Stimulated activated CD4-positive, alpha-beta T cell treated with anti-CD3 and anti-CD28 coated beads, TNF-alpha, amount 100 ng/mL, for 1 hour (primary cell): ENCODE results near the gene DELE1.
"Not testable (repeated sequence)": the region's sequence is repeated elsewhere in the genome, so short reads cannot be mapped to it uniquely, and the experiment has no call there.

Experiments
- DNase-seq, 3 donors: peaks; one replicate each; pipeline ENCODE4 v3.0.0-alpha.2; 2020; ENCODE audit warnings: low read depth in 3 of 3, low spot score in 1 of 3

Gene DELE1

DNA sequence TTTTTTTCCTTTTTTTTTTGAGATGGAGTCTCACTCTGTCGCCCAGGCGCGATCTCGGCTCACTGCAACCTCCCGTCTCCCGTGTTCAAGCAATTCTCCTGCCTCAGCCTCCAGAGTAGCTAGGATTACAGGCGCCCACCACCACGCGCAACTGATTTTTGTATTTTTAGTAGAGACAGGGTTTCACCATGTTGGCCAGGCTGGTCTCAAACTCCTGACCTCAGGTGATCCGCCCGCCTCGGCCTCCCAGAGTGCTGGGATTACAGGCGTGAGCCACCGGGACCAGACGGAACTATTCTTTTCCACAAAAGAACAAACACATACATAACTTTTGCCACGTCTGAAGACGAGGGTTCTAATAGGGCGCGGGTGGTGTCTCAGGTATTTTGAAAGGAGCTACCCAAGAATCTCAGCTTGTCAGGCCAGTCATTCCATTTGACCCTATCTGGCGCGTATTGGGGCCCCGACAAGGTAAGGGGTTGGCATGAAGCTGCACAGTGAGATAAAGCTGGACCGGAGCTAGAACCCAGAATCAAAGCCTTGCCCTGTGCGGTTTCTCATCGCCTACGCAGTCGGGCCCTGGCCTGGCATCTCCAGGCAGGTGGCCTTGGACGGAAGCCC is 734 bp upstream of the DELE1 start:
- DNase-seq: not testable (repeated sequence)

DNA sequence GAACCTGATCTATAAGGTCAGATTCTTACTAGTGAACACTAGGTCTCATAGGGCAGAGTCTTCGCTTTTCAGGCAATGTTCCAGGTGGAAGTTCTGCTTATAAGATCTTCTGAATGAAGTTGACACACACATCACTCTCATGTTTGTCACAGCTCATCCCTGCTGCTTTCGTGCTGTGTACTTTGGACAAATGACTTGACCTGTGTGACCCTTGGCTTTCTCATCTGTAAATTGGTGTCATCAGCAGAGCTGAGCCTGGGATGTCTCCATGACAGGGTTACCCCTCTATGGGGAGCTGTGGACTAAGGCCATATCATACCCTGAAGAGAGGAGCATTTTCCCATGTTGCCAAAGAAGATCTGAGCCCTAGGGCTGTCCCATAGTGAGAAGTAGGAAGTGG is 2.8 kb downstream of the DELE1 start:
- no peak for DNase-seq

DNA sequence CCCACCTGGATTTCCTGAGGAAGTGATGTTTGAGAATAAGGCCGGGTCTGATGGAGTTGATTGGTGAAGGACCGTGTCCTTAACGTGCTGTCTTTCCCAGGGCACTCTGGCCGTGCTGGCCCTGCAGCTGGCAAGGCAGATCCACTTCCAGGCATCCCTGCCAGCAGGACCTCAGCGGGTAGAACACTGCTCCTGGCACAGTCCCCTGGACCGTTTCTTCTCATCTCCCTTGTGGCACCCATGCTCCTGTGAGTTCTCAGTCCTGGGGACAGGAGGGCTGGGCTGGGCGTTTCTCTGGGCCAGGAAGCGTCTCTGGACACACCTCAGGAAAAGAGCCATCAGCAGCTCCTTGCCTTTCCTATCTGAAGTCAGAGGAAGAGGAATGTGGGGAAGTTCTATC is 4.4 kb downstream of the DELE1 start:
- DNase-seq: no peak

DNA sequence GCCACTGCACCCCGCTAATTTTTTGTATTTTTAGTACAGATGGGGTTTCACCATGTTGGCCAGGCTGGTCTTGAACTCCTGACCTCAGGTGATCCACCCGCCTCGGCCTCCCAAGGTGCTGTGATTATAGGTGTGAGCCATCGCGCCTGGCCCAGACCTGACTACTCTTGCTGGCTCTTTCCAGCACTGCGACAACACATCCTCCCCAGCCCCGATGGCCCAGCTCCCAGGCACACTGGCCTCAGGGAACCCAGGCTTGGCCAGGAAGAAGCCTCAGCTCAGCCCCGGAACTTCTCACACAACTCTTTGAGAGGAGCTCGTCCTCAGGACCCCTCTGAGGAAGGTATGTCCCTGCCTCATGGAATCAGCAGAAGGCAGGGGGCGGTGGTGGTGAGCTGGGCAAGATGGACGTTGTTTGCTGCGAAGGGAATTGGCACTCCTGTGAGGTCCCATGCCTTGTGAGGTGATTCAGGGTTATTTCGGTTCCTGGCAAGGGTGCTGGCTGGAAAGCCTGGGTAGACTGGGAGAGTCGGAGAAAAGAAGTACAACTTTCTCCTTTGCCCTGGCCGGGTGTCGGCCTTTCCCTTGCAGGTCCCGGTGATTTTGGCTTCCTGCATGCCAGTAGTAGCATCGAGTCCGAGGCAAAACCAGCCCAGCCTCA is 5.9 kb downstream of the DELE1 start:
- no peak for DNase-seq

DNA sequence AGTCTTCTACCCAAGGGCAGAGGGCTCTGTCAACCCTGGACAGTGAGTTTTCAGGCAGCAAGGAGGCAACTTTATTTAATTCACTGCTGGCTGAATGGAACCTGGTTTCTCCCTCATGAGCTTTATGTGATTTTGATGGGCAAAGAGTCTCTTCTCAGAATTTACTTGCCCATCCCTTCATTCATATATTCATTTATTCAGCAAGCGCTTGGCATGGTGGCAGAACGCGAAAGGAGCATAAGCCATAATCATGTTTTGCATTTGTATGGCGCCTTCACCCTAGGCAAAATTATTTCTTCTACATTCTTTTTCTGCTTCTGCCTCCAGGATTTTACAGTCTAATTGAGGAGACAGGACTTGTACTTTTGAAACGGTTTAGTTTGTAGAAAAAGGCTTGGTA is 8.0 kb downstream of the DELE1 start:
- DNase-seq: no peak

DNA sequence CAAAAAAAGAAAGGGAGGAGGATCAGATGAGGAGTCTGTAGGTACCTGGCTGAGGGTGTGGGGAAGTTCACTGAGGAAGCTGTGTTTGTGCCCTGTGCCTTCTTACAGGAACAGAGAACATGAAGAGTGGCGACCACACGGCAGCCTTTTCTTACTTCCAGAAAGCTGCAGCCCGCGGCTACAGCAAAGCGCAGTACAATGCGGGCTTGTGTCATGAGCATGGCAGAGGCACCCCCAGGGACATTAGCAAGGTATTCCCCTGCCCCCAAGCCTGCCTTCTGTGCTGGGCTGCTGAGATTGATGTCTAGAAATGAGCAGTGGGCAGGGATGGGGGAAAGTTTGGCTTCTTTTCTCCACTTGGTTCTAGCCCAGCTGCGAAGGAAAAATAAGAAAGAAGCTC is 9.5 kb downstream of the DELE1 start:
- no peak for DNase-seq

DNA sequence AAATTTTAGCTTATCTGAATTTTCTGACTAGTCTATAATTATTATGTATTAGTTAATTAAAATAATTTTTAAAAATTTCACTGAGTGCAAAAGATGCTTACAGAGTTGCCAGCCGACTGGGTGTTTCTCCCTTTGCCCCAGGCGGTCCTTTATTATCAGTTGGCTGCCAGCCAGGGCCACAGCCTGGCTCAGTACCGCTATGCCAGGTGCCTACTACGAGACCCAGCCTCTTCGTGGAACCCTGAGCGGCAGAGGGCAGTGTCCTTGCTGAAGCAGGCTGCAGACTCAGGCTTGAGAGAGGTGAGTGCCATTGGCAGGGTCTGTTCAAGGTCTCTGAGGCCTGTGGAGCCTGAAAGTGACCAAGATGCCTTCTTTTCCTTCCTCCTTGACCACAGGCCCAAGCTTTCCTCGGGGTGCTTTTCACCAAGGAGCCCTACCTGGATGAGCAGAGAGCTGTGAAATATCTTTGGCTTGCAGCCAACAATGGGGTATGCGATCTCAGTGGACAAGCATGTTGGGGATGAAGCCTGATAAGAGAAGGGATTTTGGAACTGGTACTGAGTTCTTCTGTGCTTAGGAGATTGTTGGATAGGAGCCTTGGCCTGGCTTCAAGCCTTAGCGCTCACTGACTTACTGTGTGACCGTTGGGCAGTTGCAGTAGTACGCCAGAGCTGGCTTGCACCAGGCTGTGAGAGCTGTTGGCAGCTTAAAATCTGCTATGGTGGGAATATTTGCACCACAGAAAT is 10.6 kb downstream of the DELE1 start:
- DNase-seq: no peak

DNA sequence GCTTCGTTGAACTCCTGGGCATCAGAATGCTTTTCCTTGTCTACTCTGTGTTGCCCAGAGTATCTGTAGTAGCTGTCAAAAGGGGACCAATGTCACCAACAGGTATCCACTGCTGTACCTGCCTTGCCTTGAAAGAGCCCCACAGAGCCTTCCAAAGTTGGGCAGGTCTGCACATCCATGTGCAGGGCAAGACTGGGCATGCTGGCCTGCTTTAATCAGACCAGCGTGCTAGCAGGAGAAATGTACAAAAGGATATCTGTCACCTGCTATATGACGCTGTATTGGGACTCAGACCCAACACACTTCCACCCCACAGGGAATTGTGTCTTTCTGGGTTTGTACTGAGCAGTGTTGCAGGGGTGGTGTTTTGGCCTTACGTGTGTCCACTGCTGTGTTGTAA is 11.9 kb downstream of the DELE1 start:
- DNase-seq: no peak

DNA sequence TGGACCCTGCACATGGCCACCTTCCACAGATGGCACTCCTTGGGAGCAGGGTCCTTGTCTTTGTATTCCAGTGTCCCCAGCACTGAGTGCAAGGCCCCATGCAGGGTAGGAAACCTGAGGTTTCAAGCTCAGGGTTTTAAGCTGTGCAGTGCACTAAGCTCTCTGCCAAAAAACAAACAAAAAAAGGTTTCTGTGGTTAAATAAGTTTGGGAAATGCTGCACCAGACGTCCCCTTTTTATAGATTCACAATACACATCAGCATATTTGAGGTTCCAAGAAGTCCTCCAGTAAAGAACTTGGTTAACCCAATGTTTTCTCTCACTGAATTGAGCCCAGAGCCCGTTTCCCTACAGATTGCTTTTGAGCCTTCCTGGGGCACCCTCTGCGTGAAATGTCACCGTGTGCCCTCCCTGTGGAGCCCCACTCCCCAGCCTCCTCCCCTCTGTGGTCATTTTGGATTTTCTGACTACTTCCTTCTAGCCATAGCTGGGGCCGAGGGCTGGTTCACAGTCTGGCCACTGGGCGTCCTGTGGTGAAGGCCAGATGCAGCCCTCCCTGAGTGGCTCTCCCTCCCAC is 17.1 kb downstream of the DELE1 start:
- DNase-seq: no peak

DNA sequence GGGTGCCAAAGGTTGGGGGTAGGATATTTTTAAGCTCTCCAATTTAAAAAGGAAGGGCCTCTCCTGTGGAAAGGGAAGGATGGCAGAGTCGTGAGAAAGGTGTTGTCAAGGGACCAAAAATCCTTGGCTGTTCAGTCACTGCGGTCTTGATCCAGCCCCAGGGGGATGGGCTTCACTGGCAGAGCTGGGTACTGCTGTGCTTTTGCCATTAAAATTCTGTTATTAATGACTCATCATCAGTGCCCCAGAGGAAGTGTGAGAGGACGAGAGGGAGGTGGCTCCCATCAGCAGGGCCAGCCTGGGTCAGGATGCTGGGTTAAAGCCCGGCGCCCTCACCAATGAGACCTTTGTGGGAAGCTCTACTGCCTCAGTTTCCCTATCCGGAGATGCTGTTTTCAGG is 17.6 kb downstream of the DELE1 start:
- no peak for DNase-seq

DNA sequence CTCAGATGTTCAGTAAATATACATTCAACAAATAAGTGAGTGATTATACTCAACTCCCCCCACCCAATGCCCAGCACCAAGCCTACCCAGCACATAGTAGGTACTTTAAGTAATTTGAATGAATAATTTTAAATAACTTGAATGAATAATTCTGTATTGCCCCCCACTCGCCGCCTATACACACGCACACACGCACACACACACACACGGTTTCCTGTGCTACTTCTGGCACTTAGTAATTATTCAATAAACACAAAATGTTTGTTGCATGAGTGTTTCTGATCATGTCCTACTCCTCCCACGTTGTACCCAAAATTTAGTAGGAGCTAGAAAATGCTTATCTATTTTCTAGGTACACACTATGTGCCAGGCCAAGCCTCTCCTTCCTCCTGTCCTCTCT is 18.1 kb downstream of the DELE1 start:
- no peak for DNase-seq

DNA sequence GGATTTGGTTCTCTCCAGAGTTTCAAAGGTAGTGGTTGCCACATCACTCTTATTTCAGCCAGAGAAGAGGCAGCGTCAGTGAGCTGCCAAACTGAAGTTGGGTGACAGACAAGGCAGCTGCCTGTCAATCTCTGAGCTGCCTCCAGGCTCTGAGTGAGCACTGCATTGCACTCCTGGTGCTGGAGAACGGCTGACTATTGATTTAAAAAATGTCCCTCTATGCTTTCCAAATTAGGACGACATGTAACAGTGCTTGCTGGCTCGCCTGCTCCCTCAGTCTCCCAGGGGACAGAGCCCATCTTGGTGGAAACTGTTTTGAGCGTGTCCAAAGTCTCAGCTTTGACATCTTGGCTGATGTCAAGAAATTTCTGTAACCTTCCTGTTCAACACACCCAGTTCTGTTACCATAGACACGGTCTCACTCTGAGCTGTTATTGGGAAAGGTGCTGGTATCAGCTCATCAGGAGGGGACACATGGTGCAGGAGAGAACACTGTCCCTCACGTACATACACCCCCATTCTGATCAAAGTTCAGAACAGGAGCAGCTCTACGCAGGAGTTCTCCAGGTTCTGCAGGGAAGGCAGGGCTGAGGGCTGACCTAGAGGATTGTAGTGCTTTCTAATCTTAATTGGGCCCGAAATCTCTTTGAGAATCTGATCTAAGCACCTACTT is 18.6 kb downstream of the DELE1 start:
- no peak for DNase-seq

DNA sequence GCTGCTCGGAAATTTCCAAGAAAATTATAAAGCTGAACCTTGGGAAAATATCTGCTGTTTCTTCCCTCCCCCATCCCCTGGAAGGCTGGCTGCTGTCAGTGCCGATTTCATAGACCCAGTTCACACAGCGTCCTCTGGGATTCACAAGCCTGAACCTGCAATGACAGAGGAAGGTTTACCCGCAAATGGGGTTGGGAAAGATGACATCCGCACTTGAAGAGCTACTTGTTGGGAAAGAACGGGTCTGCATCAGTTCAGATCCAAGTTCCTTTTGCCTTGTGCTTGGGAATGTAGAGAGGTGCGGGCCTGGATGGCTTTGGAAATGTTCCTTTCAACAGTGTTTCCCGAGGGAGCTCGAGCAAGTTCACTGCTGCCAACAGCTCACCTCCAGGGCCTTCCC is 20.4 kb downstream of the DELE1 start:
- no peak for DNase-seq

DNA sequence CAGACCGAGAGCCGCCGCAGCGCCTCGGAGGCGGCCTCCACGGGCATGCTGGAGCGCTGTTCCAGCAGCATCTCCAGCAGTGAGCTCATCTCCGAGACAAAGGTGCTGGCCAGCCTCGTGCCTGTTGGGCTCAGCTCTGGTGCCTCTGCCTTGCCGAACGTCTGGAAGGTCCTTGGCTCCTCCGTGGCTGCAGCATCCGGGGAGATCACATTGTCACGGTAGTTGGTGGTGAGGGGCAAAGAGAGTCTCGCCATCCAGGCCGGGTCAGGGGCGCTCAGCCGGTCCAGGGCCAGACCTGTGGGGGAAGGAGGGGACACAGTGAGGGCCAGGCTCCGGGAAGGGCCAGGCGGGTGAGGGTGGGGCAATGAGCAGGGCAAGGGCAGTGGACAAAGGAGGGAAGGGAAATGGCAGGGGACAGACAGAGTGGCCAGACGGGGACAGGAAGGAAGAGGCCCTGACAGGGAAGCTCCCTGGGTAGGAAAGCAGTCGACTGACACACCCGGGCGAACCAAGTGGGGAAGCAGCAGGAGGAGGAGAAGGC is 21.9 kb downstream of the DELE1 start:
- DNase-seq: no peak

DNA sequence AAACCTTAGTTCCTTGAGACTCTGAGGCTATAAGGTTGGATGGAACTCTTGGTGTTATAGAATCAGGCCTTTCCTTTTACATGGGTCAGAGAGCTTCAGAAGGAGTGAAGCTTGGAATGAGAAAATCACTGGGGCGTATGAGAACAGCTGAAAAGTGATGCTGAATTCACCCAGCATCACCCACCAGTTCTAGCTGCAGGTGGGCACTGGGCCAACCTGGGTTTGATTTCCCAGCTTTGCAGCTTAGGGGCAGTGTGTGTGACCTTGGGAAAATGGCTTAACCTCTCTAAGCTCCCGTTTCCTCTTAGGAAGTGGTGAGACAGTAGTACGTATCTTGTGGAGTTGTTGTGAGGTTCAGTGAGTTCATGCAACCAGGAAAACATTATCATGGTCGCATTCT is 23.6 kb downstream of the DELE1 start:
- DNase-seq: no peak

DNA sequence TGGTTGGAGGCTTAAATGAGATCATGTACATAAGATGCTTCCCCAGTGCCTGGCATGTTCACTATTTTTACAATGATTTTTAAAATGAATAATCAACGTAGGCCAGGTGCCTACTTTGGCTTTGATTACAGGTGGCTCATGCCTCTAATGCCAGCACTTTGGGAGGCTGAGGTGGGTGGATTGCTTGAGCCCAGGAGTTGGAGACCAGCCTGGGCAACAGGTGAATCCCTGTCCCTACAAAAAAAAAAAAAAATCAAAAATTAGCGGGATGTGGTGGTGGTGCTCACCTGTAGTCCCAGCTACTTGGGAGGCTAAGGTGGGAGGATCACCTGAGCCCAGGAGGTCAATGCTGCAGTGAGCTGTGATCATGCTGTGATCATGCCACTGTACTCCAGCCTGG is 25.1 kb downstream of the DELE1 start:
- no peak for DNase-seq

DNA sequence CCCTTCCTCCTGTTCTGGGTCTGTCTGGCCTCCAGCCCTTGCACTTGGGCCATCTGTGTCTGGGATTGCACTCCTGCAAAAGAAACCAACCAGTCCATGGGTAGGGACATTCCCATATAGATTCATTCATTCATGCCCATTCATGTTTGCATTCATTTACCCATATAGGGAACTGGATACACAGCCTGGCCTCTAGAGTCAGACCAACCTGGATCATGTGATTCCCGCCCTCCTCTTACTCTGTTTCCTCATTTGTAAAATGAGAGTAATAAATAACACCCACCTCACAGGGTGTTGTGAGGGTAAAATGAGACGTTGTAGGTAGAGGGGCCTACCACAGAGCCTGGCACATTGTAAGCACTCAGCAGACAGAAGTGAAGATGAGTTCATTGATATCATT is 25.8 kb downstream of the DELE1 start:
- DNase-seq: no peak

DNA sequence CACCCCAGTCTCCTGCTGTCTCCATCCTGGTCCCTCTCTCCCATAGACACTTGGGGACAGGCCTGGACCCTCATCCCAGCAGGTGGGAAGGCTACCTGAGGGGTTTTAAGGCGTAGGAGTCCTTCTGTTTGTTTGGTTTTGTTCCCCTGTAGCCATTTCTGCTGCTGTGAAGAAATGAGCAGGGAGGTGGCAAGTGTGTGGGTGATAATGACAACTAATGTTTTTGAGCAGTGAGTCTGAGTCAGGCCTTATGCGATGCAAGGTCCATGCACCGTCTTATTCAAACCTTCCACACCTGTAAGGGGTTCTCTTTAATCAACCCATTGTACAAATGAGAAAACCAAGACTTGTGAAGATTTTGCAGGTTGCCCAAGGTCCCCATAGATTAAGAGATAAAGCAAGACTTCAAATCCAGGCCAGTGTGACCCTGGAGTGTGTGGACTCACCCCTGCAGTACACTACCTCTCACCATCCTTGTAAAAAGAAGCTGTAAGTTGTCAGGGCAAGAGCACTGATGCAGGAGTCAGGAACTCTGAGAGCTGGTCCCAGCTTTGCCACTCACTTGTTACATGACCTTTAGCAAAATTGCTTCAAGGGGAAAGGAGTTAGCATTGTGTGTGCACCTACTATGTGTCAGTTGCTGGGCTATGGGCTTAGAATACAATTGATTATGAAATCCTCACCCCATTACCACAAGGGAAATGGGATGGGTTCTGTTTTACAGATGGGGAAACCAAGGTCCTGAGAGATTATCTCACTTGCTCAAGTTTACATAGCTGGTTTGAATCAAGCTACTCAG is 26.7 kb downstream of the DELE1 start:
- no peak for DNase-seq

DNA sequence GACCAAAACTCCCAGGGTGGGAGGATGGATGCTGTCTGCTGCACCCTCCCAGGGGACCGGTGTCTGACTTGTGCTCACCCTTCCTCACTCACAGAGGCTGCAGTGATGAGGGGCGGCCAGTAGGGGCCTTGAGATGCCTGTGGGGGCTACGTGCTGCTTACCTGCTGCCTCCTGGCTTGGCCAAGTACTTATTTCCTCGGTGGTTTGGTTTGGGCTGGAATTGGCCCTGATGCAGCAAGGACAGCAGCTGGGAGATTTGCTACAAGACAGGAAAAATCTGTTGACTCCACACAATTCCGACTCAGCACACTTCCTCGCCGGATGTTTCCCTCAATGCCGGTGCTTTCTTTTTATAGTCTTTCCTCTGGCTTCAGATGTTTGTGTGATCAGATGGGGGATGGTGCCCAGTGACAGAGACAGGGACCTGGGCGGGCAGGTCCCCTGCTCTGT is 27.7 kb downstream of the DELE1 start:
- no peak for DNase-seq

DNA sequence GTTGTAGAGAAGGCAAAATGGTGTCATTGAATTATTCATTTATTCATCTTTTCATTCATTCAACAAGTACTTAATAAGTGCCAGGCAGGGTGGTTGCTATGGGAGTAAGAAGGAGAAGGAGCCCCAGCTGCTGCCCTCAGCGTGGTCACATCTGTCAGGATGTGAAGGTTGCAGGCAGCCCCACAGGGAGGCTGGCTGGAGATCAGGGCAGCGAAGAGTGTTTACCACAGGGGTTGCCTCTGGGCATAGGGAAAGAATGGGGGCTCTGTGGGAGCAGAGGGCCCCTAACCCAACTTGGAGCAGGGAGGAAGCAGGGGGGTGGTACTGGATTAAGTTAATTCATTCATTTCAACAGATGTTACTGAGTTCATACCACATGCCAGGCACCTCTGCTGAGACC is 28.3 kb downstream of the DELE1 start:
- no peak for DNase-seq

DNA sequence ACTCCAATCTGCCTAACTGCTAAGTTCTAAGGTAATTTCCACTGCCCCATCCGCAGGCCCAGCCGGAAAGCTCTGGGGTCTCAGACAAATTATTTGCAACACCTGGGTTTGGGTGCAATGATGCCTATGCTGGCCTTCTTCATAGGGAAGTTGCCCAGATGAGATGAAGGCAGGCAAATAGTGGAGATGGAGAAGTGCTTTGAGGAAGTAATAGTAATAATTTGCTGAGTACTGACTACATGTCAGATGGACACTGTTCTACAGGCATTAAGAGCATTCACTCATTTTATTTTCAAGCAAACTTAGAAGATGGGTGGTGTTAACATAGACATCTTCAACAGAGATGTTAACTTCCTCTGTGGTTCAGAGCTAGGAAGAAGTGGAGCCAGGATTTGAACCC is 30.5 kb downstream of the DELE1 start:
- DNase-seq: no peak
